ENCODE results near the gene RGL3.
"Not testable (repeated sequence)": the region's sequence is repeated elsewhere in the genome, so short reads cannot be mapped to it uniquely, and the experiment has no call there.

The RGL3 gene

GRCh38 chr19:11420429-11421370, 1.6 kb upstream of the RGL3 start:
- DNase-seq: no peak

GRCh38 chr19:11418094-11418548, 993 bp downstream of the RGL3 start:
- no peak for DNase-seq

- DNase-seq: no peak
Observed at GRCh38 chr19:11416346-11417052, 2.6 kb downstream of the RGL3 start.

GRCh38 chr19:11414544-11414943, 4.6 kb downstream of the RGL3 start:
- DNase-seq: no peak

GRCh38 chr19:11410682-11411081, 8.4 kb downstream of the RGL3 start:
- no peak for DNase-seq

GRCh38 chr19:11408591-11408990, 10.5 kb downstream of the RGL3 start:
- DNase-seq: no peak

- not testable (repeated sequence) for DNase-seq
Observed at GRCh38 chr19:11406703-11407236, 12.3 kb downstream of the RGL3 start.

GRCh38 chr19:11405846-11406643, 13.1 kb downstream of the RGL3 start:
- DNase-seq: peak; percentile 39

- no peak for DNase-seq
Observed at GRCh38 chr19:11404588-11405222, 14.4 kb downstream of the RGL3 start.

- no peak for DNase-seq
Observed at GRCh38 chr19:11401808-11402543, 17.1 kb downstream of the RGL3 start.

GRCh38 chr19:11400798-11401197, 18.3 kb downstream of the RGL3 start:
- DNase-seq: no peak

- no peak for DNase-seq
Observed at GRCh38 chr19:11399667-11400066, 19.4 kb downstream of the RGL3 start.

- no peak for DNase-seq
Observed at GRCh38 chr19:11397089-11397610, 22.0 kb downstream of the RGL3 start.

GRCh38 chr19:11390933-11391680, 28.0 kb downstream of the RGL3 start:
- no peak for DNase-seq

- no peak for DNase-seq
Observed at GRCh38 chr19:11390359-11390758, 28.8 kb downstream of the RGL3 start.

GRCh38 chr19:11387162-11388034, 31.7 kb downstream of the RGL3 start:
- no peak for DNase-seq

GRCh38 chr19:11384778-11385129, 34.4 kb downstream of the RGL3 start:
- DNase-seq: no peak

- DNase-seq: no peak
Observed at GRCh38 chr19:11383706-11384048, 35.4 kb downstream of the RGL3 start.

- peak; percentile 31 for DNase-seq
Observed at GRCh38 chr19:11382898-11383705, 36.0 kb downstream of the RGL3 start.

Data from activated CD4-positive, alpha-beta T cell treated with anti-CD3 and anti-CD28 coated beads, Interleukin-2, amount 50 U/mL, for 1 hour (primary cell).